GM21576 (cell line): Measurements from ENCODE around the gene GNLY.
"Not testable (repeated sequence)": the region's sequence is repeated elsewhere in the genome, so short reads cannot be mapped to it uniquely, and the experiment has no call there.

Source experiments
- ATAC-seq: cut with Tn5 transposase; IDR thresholded peaks from one replicate; pipeline ENCODE4 v1.9.1; 2021; ENCODE audit warnings: mild to moderate bottlenecking, moderate library complexity; ENCODE audit not compliant: unreplicated experiment

The GNLY gene

DNA sequence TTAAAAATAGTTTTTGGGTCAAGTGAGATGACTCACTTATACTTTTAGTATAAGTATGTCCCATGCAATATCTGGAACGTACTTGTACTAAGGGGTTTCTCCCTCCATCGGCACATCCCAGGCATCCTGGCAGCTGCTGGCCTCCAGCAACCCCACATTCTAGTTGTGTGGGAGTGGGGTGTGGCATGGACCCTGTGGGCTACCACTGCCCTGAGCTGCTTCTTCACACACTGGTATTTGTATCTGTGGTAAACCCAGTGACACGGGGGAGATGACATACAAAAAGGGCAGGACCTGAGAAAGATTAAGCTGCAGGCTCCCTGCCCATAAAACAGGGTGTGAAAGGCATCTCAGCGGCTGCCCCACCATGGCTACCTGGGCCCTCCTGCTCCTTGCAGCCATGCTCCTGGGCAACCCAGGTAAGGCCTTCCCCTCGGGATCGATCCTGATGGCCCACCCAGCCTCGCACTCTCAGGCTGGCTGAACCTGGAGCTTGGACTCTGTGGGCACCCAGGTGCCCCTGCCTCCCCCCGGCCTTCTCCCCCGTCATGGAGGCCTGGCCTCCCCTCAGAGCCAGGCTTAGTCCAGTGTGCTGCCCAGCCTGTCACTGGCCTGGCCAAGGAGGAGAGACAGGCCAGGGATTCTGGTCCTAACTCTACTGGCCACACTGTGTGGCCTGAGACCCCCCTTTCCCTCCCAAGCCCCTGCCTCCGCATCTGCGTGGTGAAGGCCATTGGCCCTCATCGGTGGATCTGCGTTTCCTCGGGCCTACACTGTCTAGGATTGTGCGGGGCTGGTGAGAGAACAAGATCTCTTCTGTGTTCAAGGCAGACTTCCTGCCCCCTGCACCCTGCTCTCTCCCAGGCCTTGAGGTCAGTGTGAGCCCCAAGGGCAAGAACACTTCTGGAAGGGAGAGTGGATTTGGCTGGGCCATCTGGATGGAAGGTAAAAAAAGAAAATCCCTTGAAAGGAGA is at the start of gene GNLY:
Gene GNLY (plus strand): TSS at position 307 of the 974 bp plus-strand sequence. CDS start 61 bp downstream, at position 368.
- no peak for ATAC-seq

DNA sequence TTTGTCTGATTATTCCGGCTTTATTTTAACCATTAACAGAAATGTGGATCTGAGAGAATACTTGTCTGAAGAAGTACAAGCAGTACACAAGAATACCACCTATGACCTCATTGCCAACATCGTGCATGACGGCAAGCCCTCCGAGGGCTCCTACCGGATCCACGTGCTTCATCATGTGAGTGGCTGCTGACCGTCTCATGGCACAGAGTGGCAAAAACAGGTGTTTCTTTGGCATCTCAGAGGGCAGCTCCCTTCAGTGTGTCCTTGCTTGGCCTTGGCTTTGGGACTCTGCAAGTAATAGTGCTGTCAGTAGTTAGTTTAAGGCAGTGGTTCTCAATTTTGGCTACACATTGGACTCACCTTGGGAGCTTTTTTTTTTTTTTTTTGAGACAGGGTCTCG is 49.2 kb upstream of the GNLY start:
- ATAC-seq: no peak

DNA sequence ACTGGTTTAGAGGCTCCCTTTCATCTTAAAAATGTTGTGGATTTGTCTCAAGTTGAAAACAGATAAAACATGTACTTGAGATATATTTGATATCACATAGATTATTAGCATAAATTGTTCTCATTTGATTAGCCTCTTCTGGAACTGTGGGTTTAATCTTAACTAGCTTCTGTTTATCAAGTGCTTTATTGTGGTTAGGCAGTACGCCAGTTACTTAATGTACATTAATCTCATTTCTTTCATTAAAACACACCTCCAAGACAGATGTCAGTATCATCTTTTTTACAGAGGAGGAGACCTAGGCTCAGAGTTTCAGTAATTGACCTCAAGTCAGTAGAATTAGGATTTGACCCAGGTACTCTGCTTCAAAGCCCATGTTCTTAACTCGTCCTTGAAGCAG is 48.0 kb upstream of the GNLY start:
- ATAC-seq: no peak

- ATAC-seq: peak; percentile 72
These were observed 46.2 kb upstream of the GNLY start for GRCh38 chr2:85647823-85648526.

GRCh38 chr2:85648619-85649018 is 45.5 kb upstream of the GNLY start:
- no peak for ATAC-seq

DNA sequence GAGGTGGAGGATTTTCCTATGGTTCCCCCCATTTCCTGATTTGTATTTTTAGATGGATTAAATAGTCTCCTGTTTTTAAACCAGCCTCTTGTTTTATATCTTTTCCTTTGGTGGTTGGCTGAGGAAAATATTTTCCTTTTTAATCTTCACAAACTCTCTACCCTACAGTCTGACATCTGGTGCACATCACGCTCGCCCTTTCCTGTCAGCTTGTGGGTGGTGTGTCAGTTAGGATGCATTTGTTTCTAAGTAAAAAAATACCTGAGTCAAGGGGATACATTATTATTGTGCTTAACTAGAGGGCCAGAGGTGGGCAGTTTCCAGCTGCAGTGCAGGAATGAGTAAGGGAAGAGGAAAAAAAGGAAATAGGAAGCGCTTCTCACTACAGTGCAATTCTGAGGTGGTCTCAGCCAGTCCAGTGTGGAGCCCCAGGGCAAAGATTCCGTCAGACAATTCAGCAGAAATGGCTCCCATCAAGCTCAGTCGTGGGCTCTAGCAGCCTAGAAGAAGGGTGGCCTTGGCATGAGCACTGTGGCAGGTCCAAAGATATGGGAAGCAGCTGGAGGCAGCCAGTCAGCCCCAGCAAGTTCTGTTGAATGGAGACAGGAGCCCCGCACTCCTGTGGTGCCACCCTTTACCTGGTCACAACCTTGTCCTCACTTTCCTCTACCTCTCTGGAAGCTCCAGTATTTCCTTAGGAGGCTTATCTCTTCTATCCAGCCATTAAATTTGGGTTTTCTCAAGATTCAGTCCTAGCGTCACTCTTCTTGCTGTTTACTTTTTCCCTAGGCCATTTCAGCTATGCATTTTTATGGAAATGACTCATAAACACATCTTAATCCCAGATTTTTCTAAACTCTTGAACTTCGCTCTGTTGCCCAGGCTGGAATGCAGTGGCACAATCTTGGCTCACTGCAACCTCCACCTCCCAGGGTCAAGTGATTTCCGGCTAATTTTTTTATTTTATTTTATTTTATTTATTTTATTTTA is 44.7 kb upstream of the GNLY start:
- ATAC-seq: no peak

GRCh38 chr2:85650456-85650855 is 43.7 kb upstream of the GNLY start:
- no peak for ATAC-seq

DNA sequence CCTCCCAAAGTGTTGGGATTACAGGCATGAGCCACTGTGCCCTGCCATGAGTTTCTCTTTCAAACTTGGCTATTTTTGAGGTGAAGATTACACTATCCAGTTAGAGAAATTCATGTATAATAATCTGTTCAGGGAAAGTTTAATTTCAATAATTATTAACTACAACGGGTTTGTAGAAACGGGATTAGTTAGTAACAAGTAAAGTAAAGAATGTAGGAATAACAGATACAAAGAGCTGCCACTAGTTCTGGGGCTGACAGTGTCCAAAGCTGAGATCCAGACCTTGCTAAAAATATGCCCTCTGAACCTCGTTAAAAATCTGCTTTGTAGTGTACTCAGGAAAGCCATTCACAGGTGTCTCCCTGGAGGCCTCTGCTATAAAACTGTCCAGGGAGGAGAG is 43.1 kb upstream of the GNLY start:
- no peak for ATAC-seq

- ATAC-seq: no peak
These were observed 42.1 kb upstream of the GNLY start for GRCh38 chr2:85652056-85652455.

DNA sequence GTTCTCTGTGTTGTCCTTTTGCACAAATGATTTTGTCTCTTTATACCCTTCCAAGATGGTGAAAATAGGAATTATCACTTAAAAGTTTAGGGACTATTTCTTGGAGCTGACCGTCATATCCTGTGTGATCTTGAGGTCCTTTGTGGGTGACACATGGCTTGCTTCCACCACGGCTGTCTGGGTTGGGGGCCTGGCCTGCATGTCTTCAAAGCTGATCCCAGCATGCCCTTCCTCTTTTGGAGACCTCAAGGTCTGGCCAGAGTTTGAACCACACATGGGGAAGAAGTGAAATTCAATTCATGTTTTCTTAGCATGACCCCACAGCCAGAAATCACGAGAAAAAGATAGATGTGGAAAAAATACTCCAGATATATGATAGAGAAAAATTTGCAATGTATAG is 40.2 kb upstream of the GNLY start:
- ATAC-seq: no peak

DNA sequence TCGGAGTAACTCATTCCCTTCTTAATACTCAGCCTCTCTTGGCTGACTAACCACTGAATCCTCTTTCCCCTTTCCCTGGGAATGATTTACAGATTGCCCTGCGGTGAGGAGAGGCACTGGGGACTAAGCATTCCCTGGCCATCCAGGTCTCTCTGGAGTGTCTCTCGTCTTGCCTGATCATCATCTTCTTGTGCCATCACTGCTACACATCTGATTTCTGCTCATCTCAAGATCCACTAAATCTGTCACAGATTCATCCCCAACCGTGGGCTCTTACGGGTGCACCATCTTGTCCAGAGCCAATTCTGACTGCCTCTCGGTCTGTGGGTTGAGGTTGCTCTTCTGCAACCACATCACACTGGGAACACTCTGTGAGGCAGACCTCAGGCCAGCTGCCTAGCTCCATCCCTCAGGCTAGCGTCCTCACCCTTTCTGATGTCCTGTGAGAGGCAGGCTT is 38.2 kb upstream of the GNLY start:
- no peak for ATAC-seq

DNA sequence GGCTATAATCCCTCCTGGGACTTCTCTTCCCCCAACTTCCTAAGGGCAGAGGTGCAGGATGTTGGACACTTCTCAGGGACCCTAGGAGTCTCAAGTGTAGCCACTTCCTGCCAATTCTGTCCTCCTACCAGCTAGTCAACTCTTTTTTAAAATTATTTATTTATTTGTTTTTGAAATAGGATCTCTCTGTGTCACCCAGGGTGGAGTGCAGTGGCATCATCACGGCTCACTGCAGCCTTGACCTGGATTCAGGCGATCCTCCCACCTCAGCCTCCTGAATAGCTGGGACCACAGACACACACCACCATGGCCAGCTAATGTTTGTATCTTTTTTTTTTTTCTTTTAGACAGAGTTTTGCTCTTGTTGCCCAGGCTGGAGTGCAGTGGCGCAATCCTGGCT is 37.7 kb upstream of the GNLY start:
- ATAC-seq: no peak

- not testable (repeated sequence) for ATAC-seq
These were observed 36.8 kb upstream of the GNLY start for GRCh38 chr2:85657399-85657798.

DNA sequence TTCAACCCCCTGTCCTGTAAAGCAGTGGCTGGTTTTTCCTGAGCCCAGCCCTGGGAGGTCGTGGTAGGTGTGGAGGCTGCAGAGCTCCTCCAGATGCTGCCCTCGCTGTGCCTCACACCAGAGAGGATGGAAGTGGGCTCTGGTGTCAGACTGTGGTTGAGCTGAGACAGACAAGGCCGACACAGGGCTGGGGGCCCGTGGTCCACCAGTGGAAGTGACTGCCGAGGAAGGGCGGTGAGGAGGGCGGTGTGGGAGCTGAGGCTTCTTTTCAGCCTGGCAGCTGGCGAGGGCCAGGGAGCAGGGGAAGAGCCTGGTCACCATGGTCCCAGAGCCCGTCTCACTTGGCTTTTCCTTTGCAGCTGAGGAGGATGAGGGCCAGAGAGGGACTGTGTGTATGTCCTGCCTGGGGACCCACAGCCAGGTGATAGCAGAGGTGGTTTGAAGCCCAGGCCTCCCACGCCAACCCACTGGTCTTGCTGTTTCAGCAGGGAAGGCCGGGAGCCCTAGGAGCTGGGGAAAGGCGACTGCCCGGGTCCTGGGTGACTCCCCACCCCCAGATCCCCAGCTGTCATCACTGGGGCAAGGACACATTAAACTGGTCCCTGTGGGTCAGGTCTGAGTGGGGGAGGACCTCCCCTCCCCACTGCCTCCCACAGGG is 34.7 kb upstream of the GNLY start:
- no peak for ATAC-seq

DNA sequence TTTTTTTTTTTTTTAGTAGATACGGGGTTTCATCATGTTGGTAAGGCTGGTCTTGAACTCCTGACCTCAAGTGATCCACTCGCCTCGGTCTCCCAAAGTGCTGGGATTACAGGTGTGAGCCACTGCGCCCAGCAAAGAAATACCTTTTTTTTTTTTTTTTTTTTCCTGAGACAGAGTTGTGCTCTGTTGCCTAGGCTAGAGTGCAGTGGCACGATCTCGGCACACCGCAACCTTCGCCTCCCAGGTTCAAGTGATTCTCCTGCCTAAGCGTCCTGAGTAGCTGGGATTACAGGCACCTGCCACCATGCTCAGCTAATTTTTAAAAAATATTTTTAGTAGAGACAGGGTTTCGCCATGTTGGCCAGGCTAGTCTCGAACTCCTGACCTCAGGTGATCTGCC is 33.9 kb upstream of the GNLY start:
- not testable (repeated sequence) for ATAC-seq

GRCh38 chr2:85660725-85661124 is 33.4 kb upstream of the GNLY start:
- ATAC-seq: no peak

GRCh38 chr2:85661139-85661858 is 32.9 kb upstream of the GNLY start:
- no peak for ATAC-seq

- ATAC-seq: no peak
These were observed 31.1 kb upstream of the GNLY start for GRCh38 chr2:85662899-85663593.
